GM12891 (cell line): ENCODE results near the gene ILK.

Experiments
- DNase-seq: peaks from one replicate; pipeline ENCODE4 v3.0.0; 2011; ENCODE audit warnings: low spot score; ENCODE audit not compliant: insufficient read length
- FAIRE-seq: peaks from 2 replicates; lab custom pipeline; 2011; peaks lifted over from hg19 to GRCh38; lab: Jason Lieb, UNC
- PAX5 ChIP-seq: IDR thresholded peaks from 2 replicates; pipeline ENCODE4 v1.6.1; 2011; ENCODE audit warnings: low read length, moderate library complexity, mild to moderate bottlenecking; ENCODE audit not compliant: insufficient read depth, severe bottlenecking
- POLR2A ChIP-seq: IDR thresholded peaks from 2 replicates; pipeline ENCODE4 v1.6.1; 2011; ENCODE audit warnings: low read depth, low read length, control low read depth
- POLR2AphosphoS5 ChIP-seq: IDR thresholded peaks from 2 replicates; pipeline ENCODE4 v1.6.1; 2011; ENCODE audit warnings: low read depth, low read length, control low read depth
- POU2F2 ChIP-seq: IDR thresholded peaks from 2 replicates; pipeline ENCODE4 v1.6.1; 2011; ENCODE audit warnings: low read depth, mild to moderate bottlenecking, control low read depth, low read length, moderate library complexity
- SPI1 ChIP-seq: IDR thresholded peaks from 2 replicates; pipeline ENCODE4 v1.6.1; 2011; ENCODE audit warnings: low read depth, low read length, control low read depth
- TAF1 ChIP-seq: IDR thresholded peaks from 2 replicates; pipeline ENCODE4 v1.6.1; 2011; ENCODE audit warnings: low read depth, low read length, control low read depth

Gene ILK

GRCh38 chr11:6654281-6655019, 50.9 kb downstream of the ILK start:
- no peak for DNase-seq
- no peak for TF ChIP-seq PAX5
- no peak for TF ChIP-seq POLR2A
- no peak for TF ChIP-seq TAF1
- no peak for TF ChIP-seq POU2F2
- TF ChIP-seq SPI1, result no peak
- TF ChIP-seq POLR2AphosphoS5, result no peak
- FAIRE-seq, result peak; percentile 78

- TF ChIP-seq POU2F2 (no peak), POLR2AphosphoS5 (no peak), PAX5 (no peak), POLR2A (no peak), TAF1 (no peak), SPI1 (no peak)
- FAIRE-seq (peak; percentile 80), DNase-seq (no peak)
These were observed 51.6 kb downstream of the ILK start for GRCh38 chr11:6655020-6655789.

DNA sequence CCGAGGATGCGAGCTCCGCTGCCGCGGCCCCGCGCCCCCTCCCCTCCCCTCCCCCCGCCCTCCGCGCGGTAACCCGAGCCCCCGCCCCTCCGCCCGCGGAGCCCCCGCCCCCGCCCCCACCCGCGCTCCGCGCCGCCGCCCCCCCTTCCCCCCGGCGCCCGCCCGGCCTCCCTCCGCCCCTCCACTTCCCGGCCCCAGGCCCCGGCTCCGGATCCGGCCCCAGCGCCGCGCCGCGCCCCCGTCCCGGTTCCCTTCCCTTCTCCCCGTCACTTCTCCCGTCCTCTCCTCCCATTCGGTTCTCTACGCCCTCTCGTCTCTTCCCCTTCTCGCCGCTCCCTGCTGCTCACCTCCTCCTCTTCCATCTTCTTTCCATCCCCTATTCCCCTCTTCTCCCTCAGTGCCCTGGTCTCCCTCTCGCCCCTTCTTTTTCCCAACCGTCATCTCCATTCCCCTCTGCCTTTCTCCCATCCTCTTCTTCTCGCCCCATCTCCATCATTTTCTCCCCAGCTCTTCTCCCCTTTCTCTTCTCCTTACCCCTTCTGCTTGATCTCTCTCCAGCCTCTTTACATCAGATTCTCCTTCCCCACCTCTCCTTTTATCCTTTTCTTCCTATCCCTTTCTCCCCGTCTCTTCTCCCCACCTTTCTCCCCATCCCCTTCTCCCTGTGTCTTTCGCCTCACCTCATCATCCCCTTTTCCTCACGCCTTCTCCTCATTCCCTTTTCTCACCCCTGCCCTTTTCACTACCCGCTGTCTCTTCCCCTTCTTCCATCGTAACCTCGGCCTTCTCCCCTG, 52.4 kb downstream of the ILK start, which contains the start of gene DCHS1:
Gene DCHS1, minus strand, starts transcription at position 20 of the 794 bp plus-strand sequence. CDS start 14,196 bp downstream, outside the sequence.
- no peak for TF ChIP-seq POLR2AphosphoS5
- FAIRE-seq (no peak), DNase-seq (no peak)

DNA sequence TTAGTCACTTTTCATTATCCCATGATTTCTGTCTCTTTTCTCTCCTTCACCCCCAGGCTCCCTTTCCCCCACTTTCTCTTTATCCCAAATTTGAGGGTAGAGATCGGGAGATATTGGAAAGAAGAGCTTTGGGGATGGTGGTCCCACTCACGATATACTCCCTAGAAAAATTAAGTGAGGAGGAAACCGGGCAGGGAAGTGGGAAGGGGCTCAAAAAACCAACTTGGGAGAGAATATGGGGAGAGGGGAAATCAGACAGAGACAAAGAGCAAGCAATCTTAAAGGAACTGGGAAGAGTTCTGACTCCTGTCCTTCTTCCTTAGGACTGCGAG, 53.0 kb downstream of the ILK start:
- DNase-seq (no peak), FAIRE-seq (no peak)
- TF ChIP-seq POLR2AphosphoS5 (no peak), PAX5 (no peak), POU2F2 (no peak), SPI1 (no peak), POLR2A (no peak), TAF1 (no peak)

DNA sequence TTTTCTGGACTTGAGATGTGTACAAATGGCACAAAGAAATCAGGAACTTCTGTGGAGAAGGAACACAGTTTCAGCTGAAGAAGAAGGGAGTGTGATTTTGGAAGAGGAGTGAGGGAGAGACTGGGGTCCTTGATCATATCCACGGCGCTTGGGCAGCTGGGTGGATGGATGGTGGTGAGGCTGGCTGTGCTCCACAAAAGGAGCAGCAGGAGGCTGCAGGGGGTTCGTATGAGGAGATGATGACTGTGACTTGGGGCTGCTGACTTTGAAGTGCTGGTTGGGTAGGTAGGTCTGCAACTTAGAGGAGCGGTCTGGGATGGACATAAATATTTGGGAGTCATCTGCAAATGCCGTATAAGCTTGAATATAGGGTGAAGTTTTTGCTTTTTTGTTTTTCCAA, 53.4 kb downstream of the ILK start:
- TF ChIP-seq POLR2AphosphoS5, result no peak
- FAIRE-seq (no peak), DNase-seq (no peak)

DNA sequence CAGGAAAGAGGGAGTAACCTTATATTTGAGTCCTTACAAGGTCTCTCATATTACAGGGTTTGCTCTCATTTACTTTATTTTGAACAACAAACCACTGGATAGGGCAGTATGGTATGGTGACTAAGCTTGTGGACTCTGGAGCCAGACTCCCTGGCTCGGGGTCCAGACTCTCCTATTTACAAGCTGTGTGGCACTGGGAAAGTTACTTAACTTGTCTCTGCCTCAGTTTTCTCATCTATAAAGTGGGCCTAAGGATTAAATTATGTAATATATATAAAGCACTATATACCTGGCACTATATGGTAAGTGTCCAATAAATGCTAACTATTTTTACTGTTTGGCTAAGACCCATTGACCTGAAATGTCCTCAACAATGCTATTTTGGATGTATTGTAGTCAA, 53.8 kb downstream of the ILK start:
- DNase-seq (no peak), FAIRE-seq (no peak)
- TF ChIP-seq TAF1, result no peak
- TF ChIP-seq PAX5, result no peak
- TF ChIP-seq SPI1, result no peak
- TF ChIP-seq POLR2AphosphoS5, result no peak
- TF ChIP-seq POU2F2, result no peak
- no peak for TF ChIP-seq POLR2A

DNA sequence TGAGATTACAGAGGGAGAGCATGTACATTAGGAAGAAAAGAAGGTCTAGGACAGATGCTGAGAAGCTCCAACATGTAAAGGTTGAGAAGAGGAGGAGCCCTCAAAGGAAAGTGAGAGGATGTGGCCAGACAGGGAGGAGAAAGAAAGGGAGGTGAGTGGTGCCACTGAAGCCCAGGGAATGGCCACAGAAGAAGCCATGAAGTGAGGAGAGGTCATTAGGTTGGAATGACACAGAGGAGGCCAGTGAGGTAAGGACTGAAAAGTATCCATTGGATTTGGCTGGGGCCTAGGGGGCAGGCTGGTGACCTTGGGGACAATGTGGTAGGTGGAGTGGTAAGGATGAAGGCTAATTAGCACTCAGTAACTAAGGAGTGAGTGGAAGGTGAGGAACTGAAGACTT, 55.1 kb downstream of the ILK start:
- DNase-seq (no peak), FAIRE-seq (no peak)
- TF ChIP-seq POU2F2 (no peak), PAX5 (no peak), TAF1 (no peak)
